Stimulated activated CD4-positive, alpha-beta T cell treated with anti-CD3 and anti-CD28 coated beads, Interleukin-4, amount 100 ng/mL, for 48 hours (primary cell): Measurements from ENCODE around the gene DIABLO.
"Not testable (repeated sequence)": the region's sequence is repeated elsewhere in the genome, so short reads cannot be mapped to it uniquely, and the experiment has no call there.

Experiments
- DNase-seq, 2 donors: peaks; one replicate each; pipeline ENCODE4 v3.0.0-alpha.2; 2020; ENCODE audit warnings: low read depth in 2 of 2

DIABLO gene

DNA sequence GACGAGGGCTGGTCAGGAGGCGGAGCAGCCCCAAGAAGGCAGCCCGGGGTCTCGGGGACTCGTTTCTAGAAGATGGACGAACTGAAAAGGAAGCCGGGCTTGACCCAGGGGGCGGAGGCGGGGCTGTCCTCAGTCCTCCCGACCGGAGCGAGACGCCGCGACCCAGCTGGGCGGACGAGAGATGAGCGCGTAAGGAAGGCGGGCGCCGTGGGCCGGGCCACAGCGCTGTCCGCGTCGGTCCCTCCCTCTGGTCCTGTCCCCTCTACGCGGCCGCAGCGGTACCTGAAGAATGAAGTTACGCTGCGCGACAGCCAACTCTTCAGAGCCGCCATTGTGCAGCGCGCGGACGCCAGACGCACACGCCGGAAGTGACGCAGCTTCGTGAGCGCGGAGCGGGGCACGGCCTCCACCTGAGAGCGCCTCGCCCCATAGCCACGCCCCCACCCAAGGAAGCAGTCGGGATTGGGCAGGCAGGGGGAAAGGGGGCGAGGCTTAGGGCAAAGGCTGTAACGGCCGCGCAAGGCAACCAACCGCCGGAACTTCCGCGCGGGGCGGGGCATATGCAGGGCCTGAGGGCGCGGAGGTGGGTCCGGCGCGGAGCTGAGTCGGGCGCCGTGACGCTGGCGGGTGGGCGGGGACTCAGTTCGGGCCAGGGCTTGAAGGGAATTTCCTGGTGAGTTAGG, at the start of gene DIABLO:
Gene DIABLO (minus strand): TSS at position 370 of the 683 bp plus-strand sequence. CDS start 38 bp downstream, at position 332.
- DNase-seq = peak; percentile 100

DNA sequence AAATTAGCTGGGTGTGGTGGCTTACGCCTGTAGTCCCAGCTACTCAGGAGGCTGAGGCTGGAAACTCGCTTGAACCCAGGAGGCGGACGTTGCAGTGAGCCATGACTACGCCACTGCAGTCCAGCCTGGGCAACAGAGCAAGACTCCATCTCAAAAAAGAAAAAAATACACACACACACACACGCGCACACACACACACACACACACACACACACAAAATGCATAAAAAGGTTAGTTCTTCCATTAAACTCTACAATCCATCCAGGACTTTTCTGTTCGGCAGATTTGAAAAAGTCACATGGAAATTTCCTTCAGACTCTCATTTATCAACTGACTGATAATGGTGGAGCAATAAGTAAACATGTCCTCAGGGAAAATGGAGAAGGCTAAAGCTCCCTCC, 49.6 kb upstream of the DIABLO start:
- DNase-seq = no peak

DNA sequence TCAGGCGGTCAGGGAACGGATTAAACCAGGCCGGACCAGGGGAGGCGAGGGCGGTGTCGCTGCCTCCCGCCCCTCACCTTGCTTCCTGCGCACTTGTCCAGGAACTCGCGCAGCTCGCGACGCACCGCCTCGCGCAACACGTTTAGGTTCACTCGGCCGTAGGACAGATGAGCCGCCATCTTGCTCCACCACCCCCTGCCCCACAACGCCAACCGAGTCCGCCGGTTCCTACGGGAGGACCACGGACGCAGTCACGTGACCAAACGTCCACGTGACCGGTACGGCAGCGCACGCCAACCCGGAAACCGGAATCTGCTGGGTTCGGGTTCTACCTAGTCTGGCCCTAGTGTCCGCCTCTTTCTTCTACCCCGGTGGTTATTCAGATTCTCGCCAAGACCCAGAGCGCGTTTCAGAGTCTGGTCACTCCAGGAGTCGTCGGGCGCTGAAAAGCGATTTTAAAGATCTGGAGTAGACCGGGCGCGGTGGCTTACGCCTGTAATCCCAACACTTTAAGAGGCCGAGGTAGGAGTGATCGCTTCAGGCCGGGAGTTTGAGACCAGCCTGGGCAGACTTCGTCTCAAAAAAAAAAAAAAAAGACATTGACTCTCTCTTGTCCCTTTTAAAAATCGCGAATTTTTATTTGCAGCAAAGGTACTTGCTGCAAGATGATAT, 40.5 kb upstream of the DIABLO start, which contains the start of gene VPS33A:
Gene VPS33A (minus strand): TSS at position 265 of the 672 bp plus-strand sequence. CDS start 86 bp downstream, at position 179.
- peak; percentile 95 for DNase-seq

DNA sequence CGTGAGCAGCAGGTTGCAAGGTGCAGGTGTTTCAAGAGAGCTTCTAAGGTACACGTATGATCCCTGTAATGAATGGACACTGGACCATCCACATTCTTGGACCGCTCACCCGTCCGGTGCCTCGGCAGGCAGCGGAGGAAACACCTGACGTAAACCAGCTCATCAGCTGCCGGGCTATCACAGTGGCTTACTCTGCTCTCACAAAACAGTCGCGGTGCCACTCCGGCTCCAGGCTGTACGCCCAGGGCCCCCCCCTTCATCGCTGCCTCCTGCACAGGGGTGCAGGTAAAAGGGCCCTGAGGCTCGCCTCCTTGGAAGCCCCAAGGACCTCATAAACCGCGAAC, 40.0 kb upstream of the DIABLO start:
- DNase-seq = no peak

DNA sequence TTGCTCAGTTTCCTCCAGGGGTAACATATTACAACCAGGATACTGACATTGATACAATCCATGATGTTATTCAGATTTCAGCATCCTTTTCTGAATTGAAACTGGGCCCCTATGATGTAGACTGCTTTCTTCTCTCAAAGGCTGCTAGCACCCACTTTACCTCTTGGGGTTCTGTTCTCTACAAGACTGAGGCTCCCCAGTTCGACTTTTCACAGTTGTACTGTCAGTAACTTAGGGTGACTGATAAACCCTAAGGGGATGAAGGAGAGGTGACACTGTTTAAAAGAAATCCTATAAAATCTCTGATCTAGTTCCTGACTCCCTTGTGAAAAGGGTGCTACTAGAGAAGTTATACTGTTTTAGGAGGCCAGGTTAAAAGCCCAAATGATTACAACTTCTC, 39.6 kb upstream of the DIABLO start:
- no peak for DNase-seq

DNA sequence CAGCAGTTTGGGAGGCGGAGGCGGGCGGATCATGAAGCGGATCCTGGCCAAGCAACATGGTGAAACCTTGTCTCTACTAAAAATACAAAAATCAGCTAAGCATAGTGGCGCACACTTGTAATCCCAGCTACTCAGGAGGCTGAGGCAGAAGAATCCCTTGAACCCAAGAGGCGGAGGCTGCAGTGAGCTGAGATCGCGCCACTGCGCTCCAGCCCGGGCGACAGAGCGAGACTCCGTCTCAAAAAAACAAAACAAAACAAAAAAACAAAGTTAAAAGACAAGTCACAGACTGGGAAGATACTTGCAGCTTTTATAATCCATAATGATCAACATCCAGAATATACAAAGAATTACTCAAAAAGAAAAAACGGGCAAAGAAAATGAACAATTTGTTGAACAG, 34.9 kb upstream of the DIABLO start:
- not testable (repeated sequence) for DNase-seq

DNA sequence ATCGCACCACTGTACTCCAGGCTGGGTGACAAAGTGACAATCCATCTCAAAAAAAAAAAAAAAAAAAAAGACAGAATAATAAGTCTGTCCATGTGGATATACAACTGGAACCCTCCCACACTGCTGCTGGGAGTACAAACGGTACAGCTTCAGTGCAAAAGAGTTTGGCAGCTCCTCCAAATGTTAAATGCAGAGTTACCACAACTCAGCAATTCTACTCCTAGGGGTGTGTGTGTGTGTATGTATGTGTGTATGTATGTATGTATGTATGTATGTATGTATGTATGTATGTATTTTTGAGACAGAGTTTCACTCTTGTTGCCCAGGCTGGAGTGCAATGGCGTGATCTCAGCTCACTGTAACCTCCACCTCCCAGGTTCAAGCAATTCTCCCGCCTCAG, 33.1 kb upstream of the DIABLO start:
- not testable (repeated sequence) for DNase-seq

DNA sequence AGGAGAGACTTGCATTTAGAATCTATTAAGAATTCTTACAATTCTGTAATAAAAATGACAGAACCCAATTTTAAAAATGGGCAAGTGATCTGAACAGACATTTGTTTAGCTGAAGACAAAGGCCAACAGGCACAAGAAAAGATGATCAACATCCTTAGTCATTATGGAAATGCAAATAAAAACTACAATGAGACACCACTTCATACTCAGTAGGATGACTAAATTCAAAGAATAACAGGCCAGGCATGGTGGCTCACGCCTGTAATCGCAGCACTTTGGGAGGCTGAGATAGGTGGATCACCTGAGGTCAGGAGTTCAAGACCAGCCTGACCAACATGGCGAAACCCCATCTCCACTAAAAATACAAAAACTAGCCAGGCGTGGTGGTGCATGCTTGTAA, 32.6 kb upstream of the DIABLO start:
- not testable (repeated sequence) for DNase-seq

DNA sequence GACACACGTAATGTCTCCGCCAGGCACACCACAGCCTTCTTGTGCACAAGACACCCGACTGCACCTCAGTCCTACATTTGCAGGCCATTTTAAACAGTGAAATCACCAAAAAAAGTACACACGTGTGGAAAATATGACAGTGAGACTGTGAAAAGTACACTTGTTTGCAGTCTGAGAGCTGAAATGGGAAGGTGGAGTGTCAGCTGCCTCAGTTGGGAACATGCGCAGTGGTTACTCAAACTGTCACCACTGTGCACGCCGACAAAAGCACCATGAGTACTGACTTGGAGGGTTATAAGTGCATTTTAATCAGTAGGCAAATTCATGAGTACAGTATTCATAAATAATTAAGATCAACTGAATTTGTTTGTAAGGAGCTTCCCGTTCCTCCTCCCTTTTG, 24.7 kb upstream of the DIABLO start:
- no peak for DNase-seq

DNA sequence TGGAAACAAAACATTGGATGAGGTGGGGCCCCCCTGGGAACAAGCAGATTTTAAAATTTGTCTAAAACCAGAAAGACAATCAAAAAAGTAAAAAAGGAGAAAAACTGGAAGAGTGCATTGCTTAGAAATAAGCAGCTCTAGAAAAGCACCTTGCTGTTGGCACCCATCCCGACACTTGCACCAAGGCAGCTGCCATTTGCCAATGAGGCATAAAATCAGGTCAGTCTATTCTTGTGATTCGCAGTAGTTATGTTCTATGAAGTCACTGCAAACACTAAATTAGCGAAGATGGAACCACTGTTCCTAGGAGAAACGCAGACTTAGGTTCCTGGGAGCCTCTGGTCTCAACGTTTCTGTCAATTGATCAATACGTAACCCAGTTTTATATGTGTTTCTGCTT, 24.2 kb upstream of the DIABLO start:
- no peak for DNase-seq

DNA sequence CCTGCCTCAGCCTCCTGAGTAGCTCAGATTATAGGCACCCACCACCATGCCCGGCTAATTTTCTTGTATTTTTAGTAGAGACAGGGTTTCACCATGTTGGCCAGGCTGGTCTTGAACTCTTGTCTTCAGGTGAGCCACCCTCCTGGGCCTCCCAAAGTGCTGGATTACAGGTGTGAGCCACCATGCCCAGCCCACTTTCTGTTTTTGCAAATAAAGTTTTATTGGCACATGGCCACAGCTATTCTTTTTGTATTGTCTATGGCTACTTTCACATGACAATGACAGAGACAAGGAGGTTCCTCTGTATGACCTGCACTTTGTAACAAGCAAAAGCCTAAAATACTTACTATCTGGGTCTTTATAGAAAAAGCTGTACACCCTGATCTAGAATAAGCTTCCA, 19.7 kb upstream of the DIABLO start:
- no peak for DNase-seq

DNA sequence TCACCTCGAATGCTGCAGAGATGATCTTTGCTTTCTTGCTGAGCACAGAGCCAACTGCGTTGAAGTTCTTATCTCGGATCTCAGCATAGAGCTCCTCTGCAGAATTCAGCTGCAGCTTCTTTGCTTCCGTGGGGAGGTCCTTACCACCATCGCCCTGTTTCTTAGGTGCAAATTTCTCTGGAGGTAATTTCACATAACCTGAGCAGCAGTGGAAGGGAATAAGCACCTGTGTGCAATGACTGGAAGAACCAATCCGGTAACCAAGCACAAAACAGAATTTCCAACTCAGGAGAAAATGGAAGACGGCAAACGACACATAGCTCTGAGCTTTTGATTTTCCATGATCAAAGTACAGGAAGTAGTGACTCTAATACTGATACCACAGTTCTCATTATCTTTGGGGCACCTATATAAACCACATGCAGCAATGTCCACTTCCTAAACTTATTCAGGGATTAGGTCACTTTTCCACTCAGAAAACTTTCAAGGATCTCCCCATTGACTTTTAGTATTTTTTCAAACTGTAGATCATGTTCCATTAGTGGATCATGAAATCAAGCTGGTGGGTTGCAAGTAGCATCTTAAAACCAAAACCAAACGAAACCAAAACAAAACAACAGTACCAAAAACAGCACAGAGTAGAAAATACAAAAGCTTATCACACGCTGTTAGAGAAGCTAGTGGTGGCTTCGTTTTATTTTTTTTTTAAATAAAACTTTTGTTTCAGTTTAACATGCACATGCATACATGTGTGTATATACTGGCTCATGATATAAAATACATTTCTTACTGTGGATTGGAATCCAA, 18.9 kb upstream of the DIABLO start:
- DNase-seq = no peak

DNA sequence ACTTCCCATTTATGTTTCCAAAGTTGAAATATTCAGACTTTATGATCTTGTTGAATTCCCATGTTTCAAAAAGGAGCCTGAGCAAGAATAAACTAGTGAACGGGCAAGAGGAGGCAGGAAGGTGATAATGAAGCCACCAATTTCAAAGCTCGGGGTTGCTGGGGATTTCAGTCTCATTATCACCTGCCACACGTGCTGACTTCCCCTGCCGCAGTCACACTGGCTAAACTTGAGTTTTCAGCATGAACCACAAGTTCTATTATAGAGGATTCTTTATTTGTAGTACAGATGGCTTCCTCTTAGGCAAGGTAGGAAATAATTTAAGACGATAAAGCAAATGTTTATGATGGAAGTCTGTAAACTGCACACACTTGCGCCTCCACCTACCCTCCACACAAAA, 18.1 kb upstream of the DIABLO start:
- DNase-seq = no peak

DNA sequence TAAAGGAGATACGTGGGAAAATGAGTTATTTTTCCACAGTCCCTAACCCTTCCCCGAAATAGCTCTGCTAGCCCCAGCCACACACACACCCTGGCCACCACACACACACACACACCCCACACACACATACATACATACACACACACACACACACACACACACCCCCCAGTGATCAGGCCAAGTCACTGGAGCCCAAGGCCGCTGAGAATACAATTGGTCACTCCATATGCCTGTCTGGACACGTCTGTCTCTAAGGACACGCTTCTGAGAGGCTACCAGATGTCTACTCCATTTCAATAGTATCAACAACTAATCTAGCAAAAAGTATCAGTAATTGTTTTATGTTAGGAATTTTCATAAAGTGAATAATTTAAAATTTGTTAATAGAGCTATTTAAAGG, 13.0 kb upstream of the DIABLO start:
- DNase-seq = no peak

DNA sequence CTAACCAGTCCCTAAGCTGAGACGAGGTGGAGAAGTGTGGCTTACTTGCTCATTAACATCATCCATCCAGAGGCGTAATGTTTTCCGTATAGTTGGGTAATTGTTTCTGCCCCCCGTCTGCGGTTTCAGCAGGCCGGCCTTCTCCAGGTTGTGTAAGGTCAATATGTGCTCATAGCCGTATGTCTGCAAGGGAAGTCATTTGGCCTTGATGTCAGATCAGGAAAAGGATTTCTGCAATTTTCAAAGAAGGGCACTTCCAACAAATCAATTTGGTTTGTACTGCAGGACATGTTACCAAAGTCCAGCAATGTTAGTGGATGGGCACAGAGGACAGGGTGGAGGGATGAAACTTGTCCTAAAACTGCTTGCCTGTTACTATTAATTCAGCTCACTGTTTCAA, 9.9 kb upstream of the DIABLO start:
- DNase-seq = no peak

DNA sequence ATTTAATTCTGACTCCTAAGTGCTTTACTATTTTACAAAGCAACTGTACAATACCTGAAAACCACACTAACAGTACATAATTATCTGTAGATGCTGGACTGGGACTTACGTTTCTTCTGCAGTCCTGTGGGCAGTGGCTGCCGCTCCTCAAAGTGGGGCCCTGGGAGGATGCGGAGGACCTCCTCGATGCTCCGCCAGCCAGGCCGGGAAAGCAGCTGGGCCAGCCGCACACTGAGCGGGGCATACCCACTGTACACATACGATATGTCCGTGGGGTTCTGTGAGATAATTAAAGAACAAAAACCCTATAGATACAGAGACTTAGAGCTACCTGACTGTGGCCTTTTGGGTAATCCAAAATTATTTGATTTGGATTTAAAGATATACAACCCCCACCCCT, 6.8 kb upstream of the DIABLO start:
- DNase-seq = no peak

DNA sequence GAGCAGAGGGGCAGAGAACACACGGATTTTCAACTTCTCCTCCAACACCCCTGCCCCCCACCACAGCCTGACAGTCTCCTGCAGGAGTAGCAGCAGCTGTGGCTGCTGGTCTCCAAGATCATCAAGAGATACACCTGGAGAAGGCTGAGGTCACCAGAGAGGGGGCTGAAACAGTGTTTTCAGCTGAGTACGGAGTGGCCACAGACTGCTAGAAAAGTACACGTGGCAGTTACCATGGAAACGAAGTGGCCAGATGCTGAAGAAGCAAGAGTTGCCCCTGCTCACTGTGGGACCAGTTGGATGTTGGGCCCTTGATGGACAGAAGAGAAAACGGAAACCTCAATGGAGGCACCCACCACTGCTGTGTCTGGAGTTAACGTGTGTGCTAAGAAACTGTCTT, 4.9 kb upstream of the DIABLO start:
- DNase-seq = no peak

DNA sequence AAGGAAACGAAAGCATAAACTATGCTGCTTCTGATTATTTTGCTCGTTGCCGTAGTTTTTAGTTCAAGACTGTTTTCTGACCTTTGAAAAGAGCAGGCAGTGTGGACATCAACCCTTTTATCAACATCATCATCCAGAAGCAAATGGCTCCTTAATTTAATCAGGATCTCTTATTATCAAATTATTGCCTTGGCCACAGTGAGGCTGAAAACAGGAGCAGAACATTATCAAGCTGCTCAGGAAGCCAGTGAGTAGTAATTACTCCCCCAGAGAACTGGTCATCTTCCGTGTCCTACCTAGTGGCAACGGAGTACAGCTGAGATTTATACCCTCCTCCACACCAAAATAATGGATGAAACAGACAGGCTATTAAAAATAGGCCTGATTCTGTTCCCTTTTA, 2.2 kb upstream of the DIABLO start:
- no peak for DNase-seq

DNA sequence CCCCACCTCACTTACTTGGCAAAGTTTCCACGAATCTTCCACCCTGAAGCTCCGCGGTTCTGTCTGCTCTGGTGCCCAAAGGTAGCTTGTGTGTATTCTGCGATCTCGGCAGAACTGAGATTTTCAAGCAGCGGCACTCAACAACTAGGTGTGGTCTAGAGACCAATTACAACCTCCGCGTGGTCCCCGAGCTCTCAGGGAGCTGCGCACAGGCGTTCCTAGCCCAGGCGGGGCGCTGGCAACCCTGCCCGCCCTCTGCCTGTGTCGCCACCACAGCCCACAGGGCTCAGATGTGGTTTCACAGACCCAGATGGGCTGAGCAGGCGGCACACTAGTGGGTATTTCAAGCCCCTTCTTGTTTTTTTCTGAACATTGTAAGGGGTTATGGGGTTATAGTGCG, 1.5 kb upstream of the DIABLO start:
- DNase-seq = no peak

DNA sequence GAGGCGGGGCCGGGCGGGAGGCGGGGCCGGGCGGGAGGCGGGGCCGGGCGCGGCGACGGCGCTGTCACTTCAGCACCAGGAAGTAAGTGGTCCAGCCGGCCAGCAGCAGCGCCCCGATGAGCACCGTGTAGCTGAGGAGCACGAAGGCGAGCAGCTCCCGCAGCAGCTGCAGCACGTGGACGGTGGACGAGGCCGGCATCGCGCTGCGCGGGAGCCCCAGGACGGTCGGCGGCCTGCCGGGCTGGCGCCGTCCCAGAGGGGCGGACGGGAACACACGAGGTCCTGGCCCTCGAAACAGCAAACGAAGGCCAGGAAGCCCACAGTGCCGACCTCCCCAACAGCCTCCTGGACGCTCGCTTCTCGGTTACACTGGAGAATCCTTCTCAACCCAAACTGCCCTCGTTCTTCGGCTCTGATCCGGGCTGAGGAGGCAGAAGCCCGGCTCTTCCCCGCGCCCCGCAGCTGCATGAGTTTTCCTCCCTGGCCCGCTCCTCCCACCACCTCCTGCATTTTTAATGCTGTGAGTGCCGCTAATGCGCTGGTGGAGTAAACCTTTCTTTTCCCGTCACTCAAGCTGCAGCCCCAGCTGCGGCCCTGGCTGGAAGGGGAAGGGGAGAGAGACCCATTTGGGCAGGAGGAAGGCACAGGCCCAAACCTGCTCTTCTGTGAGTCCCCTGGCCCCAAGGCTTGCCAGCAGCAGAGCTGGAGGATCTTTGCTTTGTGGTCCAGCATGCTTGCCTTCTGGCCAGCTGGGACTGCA, 694 bp upstream of the DIABLO start:
- DNase-seq = no peak

DNA sequence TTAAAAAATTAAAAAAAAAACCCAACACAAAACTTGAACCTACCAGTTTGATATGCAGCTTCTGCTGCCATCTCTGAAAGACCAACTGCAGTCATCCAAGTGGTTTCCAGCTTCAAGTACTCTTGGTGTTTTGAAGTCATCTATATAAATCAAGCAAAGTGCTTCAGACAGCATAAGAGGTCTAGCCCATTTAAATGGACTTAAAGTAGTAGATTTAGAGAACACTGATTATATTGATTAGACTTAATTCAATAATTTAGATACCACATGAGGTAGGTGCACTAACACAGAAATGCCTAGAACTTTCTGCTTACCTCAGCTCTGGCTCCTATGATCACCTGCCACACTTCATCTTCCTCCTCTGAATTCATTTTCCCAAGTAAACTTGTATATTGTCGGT, 9.4 kb downstream of the DIABLO start:
- DNase-seq = no peak

DNA sequence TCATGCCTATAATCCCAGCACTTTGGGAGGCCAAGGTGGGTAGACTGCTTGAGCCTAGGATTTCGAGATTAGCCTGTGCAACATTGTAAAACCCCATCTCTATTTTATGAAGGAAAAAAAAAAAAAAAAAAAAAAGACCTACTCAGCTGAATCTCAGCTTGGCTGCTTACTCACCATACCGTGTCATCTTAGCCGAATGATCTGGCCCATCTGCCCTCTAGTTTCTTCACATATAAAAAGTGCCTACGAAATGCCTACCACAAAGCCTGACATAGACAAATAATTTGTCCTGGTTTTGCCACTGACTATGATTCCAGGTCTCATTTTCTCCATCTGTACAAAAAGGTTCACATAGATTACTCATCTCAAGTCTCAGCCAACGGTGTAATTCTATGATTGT, 10.1 kb downstream of the DIABLO start:
- no peak for DNase-seq
